ENCODE results near the gene SCARF2.

GRCh38 chr22:20406686-20407408 lies 30.8 kb downstream of the SCARF2 start:
- TF ChIP-seq EZH2phosphoT487 (IDR thresholded peaks at IDR 0.05; ENCODE audit: low read depth) (no peak), CTCF (IDR thresholded peaks at IDR 0.05; ENCODE audit: low read depth, low read length) (no peak)

Data from OCI-LY3 (cell line).